Measurements from ENCODE around the gene SLC6A20. TPM values are rescaled to one million over a fixed set of nuclear protein-coding genes. Genes with fewer than 3 reads are reported as not detected.

Gene SLC6A20
- total RNA-seq, 2 donors from 2014 or later, result not detected

GRCh38 chr3:45778761-45779201 is 17.6 kb downstream of the SLC6A20 start:
- no peak overlapping the region for H3K4me3 ChIP-seq
- no peaks in the 10 kb centered on the region for H3K36me3 ChIP-seq
- no peak overlapping the region for H3K27ac ChIP-seq
- no peaks in the 10 kb centered on the region for H3K27me3 ChIP-seq
- DNase-seq (ENCODE audit: low spot score), result no peak
- TF ChIP-seq, protein P1, sequence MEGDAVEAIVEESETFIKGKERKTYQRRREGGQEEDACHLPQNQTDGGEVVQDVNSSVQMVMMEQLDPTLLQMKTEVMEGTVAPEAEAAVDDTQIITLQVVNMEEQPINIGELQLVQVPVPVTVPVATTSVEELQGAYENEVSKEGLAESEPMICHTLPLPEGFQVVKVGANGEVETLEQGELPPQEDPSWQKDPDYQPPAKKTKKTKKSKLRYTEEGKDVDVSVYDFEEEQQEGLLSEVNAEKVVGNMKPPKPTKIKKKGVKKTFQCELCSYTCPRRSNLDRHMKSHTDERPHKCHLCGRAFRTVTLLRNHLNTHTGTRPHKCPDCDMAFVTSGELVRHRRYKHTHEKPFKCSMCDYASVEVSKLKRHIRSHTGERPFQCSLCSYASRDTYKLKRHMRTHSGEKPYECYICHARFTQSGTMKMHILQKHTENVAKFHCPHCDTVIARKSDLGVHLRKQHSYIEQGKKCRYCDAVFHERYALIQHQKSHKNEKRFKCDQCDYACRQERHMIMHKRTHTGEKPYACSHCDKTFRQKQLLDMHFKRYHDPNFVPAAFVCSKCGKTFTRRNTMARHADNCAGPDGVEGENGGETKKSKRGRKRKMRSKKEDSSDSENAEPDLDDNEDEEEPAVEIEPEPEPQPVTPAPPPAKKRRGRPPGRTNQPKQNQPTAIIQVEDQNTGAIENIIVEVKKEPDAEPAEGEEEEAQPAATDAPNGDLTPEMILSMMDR (IDR thresholded peaks at IDR 0.05), result no peak
- no peaks in the 10 kb centered on the region for H3K9me3 ChIP-seq
- no peaks in the 10 kb centered on the region for H3K4me1 ChIP-seq

- no peak overlapping the region for H3K4me3 ChIP-seq
- no peak overlapping the region for H3K27ac ChIP-seq
- TF ChIP-seq, protein P1 (IDR thresholded peaks at IDR 0.05), result no peak
- H3K27me3 ChIP-seq, result no peaks in the 10 kb centered on the region
- DNase-seq (ENCODE audit: low spot score), result no peak
- H3K36me3 ChIP-seq, result no peaks in the 10 kb centered on the region
- H3K9me3 ChIP-seq, result no peaks in the 10 kb centered on the region
- no peaks in the 10 kb centered on the region for H3K4me1 ChIP-seq
Measured at GRCh38 chr3:45777746-45778386, 18.5 kb downstream of the SLC6A20 start.

DNA sequence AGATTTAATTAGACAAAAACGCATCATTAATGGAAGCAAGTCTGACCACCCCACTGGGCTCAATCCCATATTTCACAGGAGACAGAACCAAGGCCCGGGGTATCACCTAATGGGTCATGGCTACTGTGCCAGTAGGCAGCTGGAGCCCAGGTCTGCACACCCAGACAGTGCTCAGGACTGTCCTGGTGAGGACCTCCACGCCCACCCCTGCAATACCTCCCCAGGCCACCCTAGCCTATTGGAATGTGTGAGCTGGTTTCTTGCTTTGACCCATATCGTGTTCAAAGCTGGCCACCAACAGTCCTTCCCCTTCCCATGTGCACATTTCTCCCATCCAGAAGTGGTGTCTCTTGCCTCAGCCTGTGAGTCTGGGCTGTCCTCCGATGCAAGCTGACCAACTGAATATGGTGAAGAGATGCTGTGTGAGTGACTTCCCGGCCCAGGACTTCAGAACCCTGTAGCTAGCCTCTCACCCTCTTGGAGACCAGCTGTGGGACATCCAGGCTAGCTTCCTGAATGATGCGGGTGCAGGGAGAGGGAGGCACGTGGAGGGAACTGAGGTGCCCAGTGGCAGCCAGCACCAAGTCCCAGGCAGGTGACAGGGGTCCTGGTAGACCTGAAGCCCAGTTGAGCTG is 19.1 kb downstream of the SLC6A20 start:
- DNase-seq (ENCODE audit: low spot score), result no peak
- H3K36me3 ChIP-seq, result no peaks in the 10 kb centered on the region
- no peaks in the 10 kb centered on the region for H3K27me3 ChIP-seq
- TF ChIP-seq, protein P1 (IDR thresholded peaks at IDR 0.05), result no peak
- no peak overlapping the region for H3K4me3 ChIP-seq
- no peak overlapping the region for H3K27ac ChIP-seq
- no peaks in the 10 kb centered on the region for H3K9me3 ChIP-seq
- H3K4me1 ChIP-seq, result no peaks in the 10 kb centered on the region

- H3K36me3 ChIP-seq, result no peaks in the 10 kb centered on the region
- no peak overlapping the region for H3K4me3 ChIP-seq
- H3K9me3 ChIP-seq, result no peaks in the 10 kb centered on the region
- no peak overlapping the region for H3K27ac ChIP-seq
- H3K27me3 ChIP-seq, result no peaks in the 10 kb centered on the region
- TF ChIP-seq, protein P1 (IDR thresholded peaks at IDR 0.05), result no peak
- H3K4me1 ChIP-seq, result no peaks in the 10 kb centered on the region
- no peak for DNase-seq (ENCODE audit: low spot score)
Measured at GRCh38 chr3:45776611-45777010, 19.7 kb downstream of the SLC6A20 start.

DNA sequence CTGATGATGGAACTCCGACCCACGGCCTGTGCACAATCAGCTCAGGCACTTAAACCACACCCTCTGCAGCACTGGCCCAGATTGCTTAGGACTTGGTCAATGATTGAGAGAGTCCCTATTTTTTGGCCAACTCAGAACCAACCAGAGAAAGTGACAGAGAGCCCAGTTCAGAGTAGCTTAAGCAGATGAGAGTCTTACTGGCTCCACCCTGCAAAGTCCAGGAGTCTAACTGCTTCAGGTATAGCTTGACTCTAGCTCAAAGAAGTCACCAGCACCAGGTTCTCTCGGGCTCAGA is 20.1 kb downstream of the SLC6A20 start:
- TF ChIP-seq, protein P1 (IDR thresholded peaks at IDR 0.05), result no peak
- H3K27ac ChIP-seq, result no peak overlapping the region
- H3K36me3 ChIP-seq, result no peaks in the 10 kb centered on the region
- no peak overlapping the region for H3K4me3 ChIP-seq
- no peak for DNase-seq (ENCODE audit: low spot score)
- no peaks in the 10 kb centered on the region for H3K4me1 ChIP-seq
- H3K9me3 ChIP-seq, result no peaks in the 10 kb centered on the region
- no peaks in the 10 kb centered on the region for H3K27me3 ChIP-seq
